AG10803 (cell line): ENCODE data around the gene FAAH2.

ENCODE experiments used
- DNase-seq: peaks from one replicate; pipeline ENCODE4 v3.0.0; 2010; ENCODE audit warnings: low read depth
- H3K4me3 ChIP-seq: 2 replicates; pipeline ENCODE4 v1.5.1; 2011; ENCODE audit warnings: mild to moderate bottlenecking, low read length, control low read depth
- TF ChIP-seq, protein P1 (sequence below): conservative IDR thresholded peaks from 2 replicates; pipeline ENCODE4 v1.5.1; 2011; ENCODE audit warnings: mild to moderate bottlenecking, low read length, control low read depth, inconsistent platforms

Gene FAAH2

DNA sequence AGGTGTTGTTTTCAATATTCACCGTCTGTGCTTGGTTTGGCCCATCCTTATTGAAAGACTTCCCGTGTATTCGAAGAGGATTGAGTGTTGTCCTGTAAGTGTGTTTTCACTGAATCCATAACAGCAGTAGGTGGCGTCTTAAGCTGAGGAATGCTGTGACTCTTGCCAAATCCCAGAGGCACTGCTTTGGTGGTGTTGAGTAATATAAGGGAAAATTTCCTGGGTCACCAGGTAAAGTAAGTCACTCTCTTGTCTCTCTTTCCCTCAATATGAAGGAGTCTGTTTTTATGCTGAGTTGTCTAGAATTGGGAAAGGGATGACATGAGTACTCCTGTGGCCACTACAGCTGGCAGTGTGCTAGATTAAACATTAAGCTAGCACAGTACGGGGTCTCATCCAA, 158.6 kb downstream of the FAAH2 start:
- TF ChIP-seq, protein P1, sequence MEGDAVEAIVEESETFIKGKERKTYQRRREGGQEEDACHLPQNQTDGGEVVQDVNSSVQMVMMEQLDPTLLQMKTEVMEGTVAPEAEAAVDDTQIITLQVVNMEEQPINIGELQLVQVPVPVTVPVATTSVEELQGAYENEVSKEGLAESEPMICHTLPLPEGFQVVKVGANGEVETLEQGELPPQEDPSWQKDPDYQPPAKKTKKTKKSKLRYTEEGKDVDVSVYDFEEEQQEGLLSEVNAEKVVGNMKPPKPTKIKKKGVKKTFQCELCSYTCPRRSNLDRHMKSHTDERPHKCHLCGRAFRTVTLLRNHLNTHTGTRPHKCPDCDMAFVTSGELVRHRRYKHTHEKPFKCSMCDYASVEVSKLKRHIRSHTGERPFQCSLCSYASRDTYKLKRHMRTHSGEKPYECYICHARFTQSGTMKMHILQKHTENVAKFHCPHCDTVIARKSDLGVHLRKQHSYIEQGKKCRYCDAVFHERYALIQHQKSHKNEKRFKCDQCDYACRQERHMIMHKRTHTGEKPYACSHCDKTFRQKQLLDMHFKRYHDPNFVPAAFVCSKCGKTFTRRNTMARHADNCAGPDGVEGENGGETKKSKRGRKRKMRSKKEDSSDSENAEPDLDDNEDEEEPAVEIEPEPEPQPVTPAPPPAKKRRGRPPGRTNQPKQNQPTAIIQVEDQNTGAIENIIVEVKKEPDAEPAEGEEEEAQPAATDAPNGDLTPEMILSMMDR, result no peak
- no peak overlapping the region for H3K4me3 ChIP-seq
- no peak for DNase-seq

GRCh38 chrX:57445832-57446231, 159.3 kb downstream of the FAAH2 start:
- DNase-seq, result no peak
- TF ChIP-seq, protein P1, result no peak
- H3K4me3 ChIP-seq, result no peak overlapping the region

DNA sequence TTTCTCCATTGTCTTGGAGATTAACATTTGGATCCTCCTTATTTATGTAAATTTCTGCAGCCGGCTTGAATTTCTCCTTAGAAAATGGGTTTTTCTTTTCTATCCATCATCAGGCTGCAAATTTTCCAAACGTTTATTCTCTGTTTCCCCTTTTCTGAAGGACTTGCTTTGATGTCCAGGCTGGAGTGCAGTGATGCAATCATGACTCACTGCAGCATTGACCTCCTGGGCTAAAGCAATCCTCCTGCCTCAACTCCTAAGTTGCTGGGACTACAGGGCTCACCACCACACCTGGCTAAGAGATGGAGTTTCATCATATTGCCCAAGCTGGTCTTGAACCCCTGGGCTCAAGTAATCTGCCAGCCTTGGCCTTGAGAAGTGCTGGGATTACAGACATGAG, 161.3 kb downstream of the FAAH2 start:
- DNase-seq, result no peak
- TF ChIP-seq, protein P1, result no peak
- H3K4me3 ChIP-seq, result no peak overlapping the region

DNA sequence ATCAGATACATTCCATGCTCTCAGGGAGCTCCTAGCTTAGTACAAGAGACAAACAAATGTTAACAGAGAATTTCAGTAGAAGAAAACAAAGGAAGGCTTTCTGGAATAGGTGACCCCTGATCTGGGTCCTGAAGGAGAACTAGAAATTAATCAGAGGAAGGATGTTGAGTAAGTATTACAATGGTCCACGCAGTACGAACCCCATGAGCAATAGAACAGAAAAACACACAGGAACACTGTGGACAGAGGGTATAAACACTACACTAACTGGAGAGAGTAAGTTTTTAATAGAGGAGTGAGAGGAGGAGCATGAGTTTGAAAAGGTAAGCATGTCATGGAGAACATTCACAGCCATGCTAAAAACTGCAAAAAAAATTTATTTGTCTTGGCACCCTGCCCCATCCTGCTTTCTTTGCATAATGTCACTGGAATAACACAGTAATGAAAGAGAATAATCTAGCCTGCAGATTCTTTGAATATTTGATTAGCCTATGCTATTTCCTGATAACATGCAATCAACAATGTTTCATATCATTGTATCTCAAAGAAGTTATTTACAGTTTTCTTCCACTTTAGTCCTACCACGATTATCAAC, 165.0 kb downstream of the FAAH2 start:
- no peak overlapping the region for H3K4me3 ChIP-seq
- no peak for DNase-seq
- TF ChIP-seq, protein P1, result no peak

- peak; percentile 24 for DNase-seq
- H3K4me3 ChIP-seq, result no peak overlapping the region
- TF ChIP-seq, protein P1, result peak; percentile 45
These were observed 167.4 kb downstream of the FAAH2 start for GRCh38 chrX:57453901-57454300.

- DNase-seq, result no peak
- H3K4me3 ChIP-seq, result no peak overlapping the region
- TF ChIP-seq, protein P1, result no peak
These were observed 195.0 kb downstream of the FAAH2 start for GRCh38 chrX:57481514-57481913.

DNA sequence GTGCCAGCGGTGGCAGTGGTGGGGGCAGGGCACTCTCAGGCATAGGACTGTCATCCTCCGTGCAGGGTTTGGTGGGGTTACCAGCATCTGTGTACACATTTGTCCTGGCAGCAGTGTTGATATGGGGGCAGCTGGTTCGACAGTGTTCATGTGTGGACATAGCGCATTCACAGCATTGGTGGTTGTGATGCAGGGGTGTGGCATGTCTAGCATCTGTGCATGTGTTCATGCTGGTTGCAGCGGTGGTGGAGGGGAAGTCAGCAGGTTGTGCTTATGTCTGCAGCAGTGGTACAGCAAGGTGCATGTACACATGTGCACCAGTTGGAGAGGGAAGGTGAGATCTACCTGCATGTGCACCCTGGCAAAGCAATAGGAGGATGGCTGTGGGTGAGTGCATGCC, 230.0 kb downstream of the FAAH2 start:
- TF ChIP-seq, protein P1, result no peak
- DNase-seq, result no peak

More for the DNA sequence above, 230.0 kb downstream of the FAAH2 start:
- H3K4me3 ChIP-seq, result no peak overlapping the region
